COLO668 (cell line): ENCODE results near the gene MAN1C1.

Experiments used
- DNase-seq: peaks from one replicate; lab custom pipeline; 2025; ENCODE audit not compliant: unreplicated experiment; lab: John Stamatoyannopoulos, UW

Gene MAN1C1

GRCh38 chr1:25797939-25798338, 181.3 kb downstream of the MAN1C1 start:
- DNase-seq, result peak; percentile 53

GRCh38 chr1:25798666-25799351, 182.2 kb downstream of the MAN1C1 start:
- DNase-seq, result no peak

- peak; percentile 47 for DNase-seq
Measured at GRCh38 chr1:25799352-25799934, 182.9 kb downstream of the MAN1C1 start.

GRCh38 chr1:25799935-25800702, 183.5 kb downstream of the MAN1C1 start, which contains the start of gene SELENON:
Gene SELENON, plus strand, starts transcription at chr1:25800193. Its CDS starts 38 bp downstream, at chr1:25800231.
- DNase-seq, result peak; percentile 85

GRCh38 chr1:25800703-25801377, 184.2 kb downstream of the MAN1C1 start:
- DNase-seq, result peak; percentile 35

GRCh38 chr1:25802915-25803314, 186.3 kb downstream of the MAN1C1 start:
- no peak for DNase-seq

- DNase-seq, result no peak
Measured at GRCh38 chr1:25803368-25803767, 186.8 kb downstream of the MAN1C1 start.

GRCh38 chr1:25804244-25804963, 187.8 kb downstream of the MAN1C1 start:
- DNase-seq, result no peak

- no peak for DNase-seq
Measured at GRCh38 chr1:25804964-25805862, 188.6 kb downstream of the MAN1C1 start.

GRCh38 chr1:25805863-25806225, 189.3 kb downstream of the MAN1C1 start:
- DNase-seq, result no peak

- DNase-seq, result no peak
Measured at GRCh38 chr1:25806418-25806817, 189.8 kb downstream of the MAN1C1 start.

GRCh38 chr1:25807480-25808390, 191.1 kb downstream of the MAN1C1 start:
- DNase-seq, result no peak

- no peak for DNase-seq
Measured at GRCh38 chr1:25808481-25809244, 192.1 kb downstream of the MAN1C1 start.

- no peak for DNase-seq
Measured at GRCh38 chr1:25809283-25809926, 192.8 kb downstream of the MAN1C1 start.

GRCh38 chr1:25809929-25810328, 193.3 kb downstream of the MAN1C1 start:
- no peak for DNase-seq

- DNase-seq, result peak; percentile 81
Measured at GRCh38 chr1:25810341-25811299, 194.0 kb downstream of the MAN1C1 start.
